ENCODE results near the gene ZFHX3. TPM values are rescaled to one million over a fixed set of nuclear protein-coding genes. Genes with fewer than 3 reads are reported as not detected.

Gene ZFHX3
- total RNA-seq, 1 experiment from 2014 or later: 21.8 TPM

DNA sequence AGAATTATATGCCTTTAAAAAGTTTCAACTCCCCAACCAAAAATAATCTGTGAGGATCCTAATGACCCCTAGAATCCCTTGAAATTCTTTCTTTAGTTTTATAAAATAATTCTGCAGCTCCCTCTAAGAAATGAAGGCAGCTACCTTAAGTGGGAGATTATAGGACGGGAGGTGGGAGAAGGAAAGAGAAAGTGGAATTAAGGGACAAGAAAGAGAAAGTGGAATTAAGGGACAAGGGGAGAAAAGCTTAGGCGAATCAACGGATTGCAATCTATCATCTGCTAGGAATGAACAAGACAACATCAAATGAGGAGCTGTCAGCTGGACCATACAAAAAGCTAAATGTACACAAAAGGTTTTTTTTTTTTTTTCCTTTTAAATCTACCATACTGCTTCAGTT is 262.0 kb downstream of the ZFHX3 start:
- Histone ChIP-seq H3K36me3 (ENCODE audit: insufficient read depth, low read length, poor library complexity, severe bottlenecking) (no peaks in the 10 kb centered on the region), H3K27ac (ENCODE audit: low read depth, low read length, poor library complexity, severe bottlenecking) (no peak overlapping the region), H3K9me3 (ENCODE audit: low read depth, low read length, poor library complexity, severe bottlenecking) (no peaks in the 10 kb centered on the region), H3K4me3 (ENCODE audit: low read depth, low read length, poor library complexity, severe bottlenecking) (no peak overlapping the region), H3K27me3 (replicated peaks; ENCODE audit: insufficient read depth, low read depth, low read length, poor library complexity) (no peaks in the 10 kb centered on the region), H3K4me1 (ENCODE audit: insufficient read depth, low read length, poor library complexity, severe bottlenecking) (peaks cover 4% of the 10 kb centered on the region)
- CTCF ChIA-PET: no interaction called here
- intact Hi-C loops (cut with micrococcal nuclease; ENCODE audit: unreplicated experiment): no loop called here
- DNase-seq (ENCODE audit: low spot score): no peak
- TF ChIP-seq, protein P1, sequence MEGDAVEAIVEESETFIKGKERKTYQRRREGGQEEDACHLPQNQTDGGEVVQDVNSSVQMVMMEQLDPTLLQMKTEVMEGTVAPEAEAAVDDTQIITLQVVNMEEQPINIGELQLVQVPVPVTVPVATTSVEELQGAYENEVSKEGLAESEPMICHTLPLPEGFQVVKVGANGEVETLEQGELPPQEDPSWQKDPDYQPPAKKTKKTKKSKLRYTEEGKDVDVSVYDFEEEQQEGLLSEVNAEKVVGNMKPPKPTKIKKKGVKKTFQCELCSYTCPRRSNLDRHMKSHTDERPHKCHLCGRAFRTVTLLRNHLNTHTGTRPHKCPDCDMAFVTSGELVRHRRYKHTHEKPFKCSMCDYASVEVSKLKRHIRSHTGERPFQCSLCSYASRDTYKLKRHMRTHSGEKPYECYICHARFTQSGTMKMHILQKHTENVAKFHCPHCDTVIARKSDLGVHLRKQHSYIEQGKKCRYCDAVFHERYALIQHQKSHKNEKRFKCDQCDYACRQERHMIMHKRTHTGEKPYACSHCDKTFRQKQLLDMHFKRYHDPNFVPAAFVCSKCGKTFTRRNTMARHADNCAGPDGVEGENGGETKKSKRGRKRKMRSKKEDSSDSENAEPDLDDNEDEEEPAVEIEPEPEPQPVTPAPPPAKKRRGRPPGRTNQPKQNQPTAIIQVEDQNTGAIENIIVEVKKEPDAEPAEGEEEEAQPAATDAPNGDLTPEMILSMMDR (conservative IDR thresholded peaks at IDR 0.05; ENCODE audit: low read depth, low read length): no peak
- no peak for TF ChIP-seq EZH2 (IDR thresholded peaks at IDR 0.05; ENCODE audit: borderline replicate concordance, low read depth, low read length, poor library complexity, severe bottlenecking)
- POLR2A ChIA-PET (ENCODE audit: low non-redundant PET): no interaction called here
- no TSS peak for BruUV-seq (replicated peaks)

DNA sequence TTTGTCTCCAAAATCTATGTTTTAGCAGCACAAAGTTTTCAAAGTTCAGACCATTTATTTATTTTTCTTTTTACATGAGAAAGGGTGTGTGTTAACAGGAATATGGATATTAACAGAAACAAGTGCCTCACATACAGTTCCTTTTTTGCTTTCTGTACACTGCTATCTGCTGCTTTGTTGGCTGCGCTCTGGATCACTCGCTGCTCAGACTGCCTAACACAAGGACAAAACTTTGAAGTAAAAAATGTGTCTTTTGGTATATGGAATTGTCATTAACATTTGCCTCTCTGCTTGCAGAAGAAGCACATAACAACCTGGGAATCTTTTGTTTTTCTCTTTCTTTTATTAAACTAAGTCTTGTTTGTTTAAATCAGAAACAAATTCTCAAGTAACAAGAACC is 262.8 kb downstream of the ZFHX3 start:
- no peaks in the 10 kb centered on the region for H3K36me3 ChIP-seq (ENCODE audit: insufficient read depth, low read length, poor library complexity, severe bottlenecking)
- intact Hi-C loops (cut with micrococcal nuclease; ENCODE audit: unreplicated experiment): no loop called here
- H3K4me1 ChIP-seq (ENCODE audit: insufficient read depth, low read length, poor library complexity, severe bottlenecking): peaks cover 4% of the 10 kb centered on the region
- POLR2A ChIA-PET (ENCODE audit: low non-redundant PET): no interaction called here
- no peaks in the 10 kb centered on the region for H3K27me3 ChIP-seq (replicated peaks; ENCODE audit: insufficient read depth, low read depth, low read length, poor library complexity)
- TF ChIP-seq, protein P1 (conservative IDR thresholded peaks at IDR 0.05; ENCODE audit: low read depth, low read length): no peak
- no peak for TF ChIP-seq EZH2 (IDR thresholded peaks at IDR 0.05; ENCODE audit: borderline replicate concordance, low read depth, low read length, poor library complexity, severe bottlenecking)
- BruUV-seq (replicated peaks): no TSS peak
- H3K4me3 ChIP-seq (ENCODE audit: low read depth, low read length, poor library complexity, severe bottlenecking): no peak overlapping the region
- CTCF ChIA-PET: no interaction called here
- DNase-seq (ENCODE audit: low spot score): no peak
- no peaks in the 10 kb centered on the region for H3K9me3 ChIP-seq (ENCODE audit: low read depth, low read length, poor library complexity, severe bottlenecking)
- no peak overlapping the region for H3K27ac ChIP-seq (ENCODE audit: low read depth, low read length, poor library complexity, severe bottlenecking)

DNA sequence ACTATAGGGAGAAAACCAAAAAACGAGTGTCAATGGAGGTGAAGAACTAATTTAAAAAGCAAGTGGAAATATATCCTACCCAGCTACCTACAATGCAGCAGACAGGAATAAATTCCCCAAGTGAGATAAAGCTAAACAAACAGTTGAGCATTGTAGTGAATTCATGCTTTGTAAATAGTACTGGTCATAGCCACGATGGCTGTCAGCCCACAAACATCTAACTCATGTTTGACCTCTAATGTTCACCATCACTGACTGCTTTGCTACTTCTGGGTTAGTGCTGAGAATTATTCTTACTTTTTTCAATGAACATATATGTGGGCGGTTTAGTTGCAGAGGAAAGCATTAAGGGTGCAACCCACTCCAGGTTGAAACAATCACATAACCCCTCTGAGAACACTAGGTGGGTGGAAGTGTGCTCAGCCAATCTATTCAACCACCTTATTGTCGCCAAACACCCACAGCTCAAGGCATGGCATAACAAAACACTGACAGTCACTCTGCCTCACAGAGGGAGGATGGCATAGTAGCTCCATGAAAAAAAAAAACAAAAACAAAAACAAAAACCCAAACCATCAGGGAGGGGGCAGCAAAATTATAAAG is 264.1 kb downstream of the ZFHX3 start:
- intact Hi-C loops (cut with micrococcal nuclease; ENCODE audit: unreplicated experiment): no loop called here
- H3K4me1 ChIP-seq (ENCODE audit: insufficient read depth, low read length, poor library complexity, severe bottlenecking): peaks cover 4% of the 10 kb centered on the region
- no peaks in the 10 kb centered on the region for H3K36me3 ChIP-seq (ENCODE audit: insufficient read depth, low read length, poor library complexity, severe bottlenecking)
- H3K27me3 ChIP-seq (replicated peaks; ENCODE audit: insufficient read depth, low read depth, low read length, poor library complexity): no peaks in the 10 kb centered on the region
- POLR2A ChIA-PET (ENCODE audit: low non-redundant PET): no interaction called here
- CTCF ChIA-PET: no interaction called here
- BruUV-seq (replicated peaks): no TSS peak
- no peak for TF ChIP-seq EZH2 (IDR thresholded peaks at IDR 0.05; ENCODE audit: borderline replicate concordance, low read depth, low read length, poor library complexity, severe bottlenecking)
- H3K27ac ChIP-seq (ENCODE audit: low read depth, low read length, poor library complexity, severe bottlenecking): no peak overlapping the region
- no peak overlapping the region for H3K4me3 ChIP-seq (ENCODE audit: low read depth, low read length, poor library complexity, severe bottlenecking)
- DNase-seq (ENCODE audit: low spot score): no peak
- H3K9me3 ChIP-seq (ENCODE audit: low read depth, low read length, poor library complexity, severe bottlenecking): no peaks in the 10 kb centered on the region

DNA sequence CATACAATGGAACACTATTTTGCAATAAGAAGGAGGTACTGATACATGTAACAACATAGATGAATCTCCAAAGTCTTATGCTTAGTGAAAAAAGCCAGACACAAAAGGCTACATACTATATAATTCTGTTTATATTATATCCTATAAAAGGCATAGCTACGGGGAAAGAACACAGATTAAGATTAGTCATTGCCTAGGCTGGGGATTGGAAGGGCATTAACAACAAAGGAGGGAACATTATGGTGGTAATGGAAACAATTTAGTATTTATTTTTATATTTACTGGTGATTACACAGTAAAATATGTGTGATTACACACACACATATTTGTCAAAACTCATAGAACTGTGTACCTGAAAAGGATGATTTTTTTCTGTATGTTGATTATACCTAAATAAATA is 278.1 kb downstream of the ZFHX3 start:
- no peaks in the 10 kb centered on the region for H3K4me1 ChIP-seq (ENCODE audit: insufficient read depth, low read length, poor library complexity, severe bottlenecking)
- ChIA-PET POLR2A (ENCODE audit: low non-redundant PET) (no interaction called here), CTCF (no interaction called here)
- BruUV-seq (replicated peaks): no TSS peak
- intact Hi-C loops (cut with micrococcal nuclease; ENCODE audit: unreplicated experiment): no loop called here
- H3K4me3 ChIP-seq (ENCODE audit: low read depth, low read length, poor library complexity, severe bottlenecking): no peak overlapping the region
- H3K36me3 ChIP-seq (ENCODE audit: insufficient read depth, low read length, poor library complexity, severe bottlenecking): no peaks in the 10 kb centered on the region
- no peaks in the 10 kb centered on the region for H3K9me3 ChIP-seq (ENCODE audit: low read depth, low read length, poor library complexity, severe bottlenecking)
- TF ChIP-seq, protein P1 (conservative IDR thresholded peaks at IDR 0.05; ENCODE audit: low read depth, low read length): no peak
- TF ChIP-seq EZH2 (IDR thresholded peaks at IDR 0.05; ENCODE audit: borderline replicate concordance, low read depth, low read length, poor library complexity, severe bottlenecking): no peak
- no peak for DNase-seq (ENCODE audit: low spot score)
- H3K27ac ChIP-seq (ENCODE audit: low read depth, low read length, poor library complexity, severe bottlenecking): no peak overlapping the region
- no peaks in the 10 kb centered on the region for H3K27me3 ChIP-seq (replicated peaks; ENCODE audit: insufficient read depth, low read depth, low read length, poor library complexity)

Data from A673 (cell line).